ENCODE measurements around the gene L1TD1. TPM values are rescaled to one million over a fixed set of nuclear protein-coding genes. Genes with fewer than 3 reads are reported as not detected.
"Not testable (repeated sequence)": the region's sequence is repeated elsewhere in the genome, so short reads cannot be mapped to it uniquely, and the experiment has no call there.

The L1TD1 gene
- total and polyA plus RNA-seq, 2 experiments from 2014 or later: 283 to 628 TPM

DNA sequence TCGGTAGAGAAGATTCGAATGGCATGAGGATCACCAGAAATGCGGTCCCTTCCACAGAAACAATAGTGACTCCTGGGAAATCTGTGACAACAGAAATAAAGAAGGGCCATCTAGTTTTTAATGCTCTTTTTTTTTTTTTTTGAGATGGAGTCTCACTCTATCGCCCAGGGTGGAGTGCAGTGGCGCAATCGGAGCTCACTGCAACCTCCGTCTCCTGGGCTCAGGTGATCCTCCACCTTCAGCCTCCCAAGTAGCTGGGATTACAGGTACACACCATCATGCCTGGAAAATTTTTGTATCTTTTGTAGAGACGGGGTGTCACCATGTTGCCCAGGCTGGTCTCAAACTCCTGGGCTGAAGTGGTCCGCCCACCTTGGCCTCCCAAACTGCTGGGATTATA, 43.9 kb downstream of the L1TD1 start:
- ATAC-seq: no peak
- Histone ChIP-seq H3K4me1 (ENCODE audit: insufficient read depth) (peaks cover 42% of the 10 kb centered on the region), H3K79me2 (replicated peaks; ENCODE audit: insufficient read depth) (no peaks in the 10 kb centered on the region), H3K9me2 (ENCODE audit: insufficient read depth) (no peaks in the 10 kb centered on the region), H3K4me2 (no peak overlapping the region), H3K27me3 (ENCODE audit: insufficient read depth) (no peaks in the 10 kb centered on the region), H3K4me3 (no peak overlapping the region), H2AFZ (no peak overlapping the region), H3K36me3 (ENCODE audit: insufficient read depth) (no peaks in the 10 kb centered on the region), H3F3A (replicated peaks; ENCODE audit: low read depth) (peaks cover 17% of the 10 kb centered on the region; the same call in 1 of the 2 replicates), H4K20me1 (replicated peaks; ENCODE audit: insufficient read depth) (no peaks in the 10 kb centered on the region), H3K27ac (ENCODE audit: low read depth) (no peak overlapping the region)
- no peak for DNase-seq (ENCODE audit: low spot score)
- Mint-ChIP-seq H3K36me3 (ENCODE audit: low read depth) (no peaks in the 10 kb centered on the region), H3K9me3 (peaks cover 1% of the 10 kb centered on the region; the same call in 2 of the 3 replicates), H3K27me3 (ENCODE audit: insufficient read depth, low read depth, poor library complexity) (peaks cover 15% of the 10 kb centered on the region), H3K4me1 (peaks cover 35% of the 10 kb centered on the region), H3K27ac (no peak overlapping the region), H3K4me3 (no peak overlapping the region)
- TF ChIP-seq CREB1 (CRISPR knock-in tag; IDR thresholded peaks at IDR 0.05; ENCODE audit: low read depth): no peak
- TF ChIP-seq, protein P1, sequence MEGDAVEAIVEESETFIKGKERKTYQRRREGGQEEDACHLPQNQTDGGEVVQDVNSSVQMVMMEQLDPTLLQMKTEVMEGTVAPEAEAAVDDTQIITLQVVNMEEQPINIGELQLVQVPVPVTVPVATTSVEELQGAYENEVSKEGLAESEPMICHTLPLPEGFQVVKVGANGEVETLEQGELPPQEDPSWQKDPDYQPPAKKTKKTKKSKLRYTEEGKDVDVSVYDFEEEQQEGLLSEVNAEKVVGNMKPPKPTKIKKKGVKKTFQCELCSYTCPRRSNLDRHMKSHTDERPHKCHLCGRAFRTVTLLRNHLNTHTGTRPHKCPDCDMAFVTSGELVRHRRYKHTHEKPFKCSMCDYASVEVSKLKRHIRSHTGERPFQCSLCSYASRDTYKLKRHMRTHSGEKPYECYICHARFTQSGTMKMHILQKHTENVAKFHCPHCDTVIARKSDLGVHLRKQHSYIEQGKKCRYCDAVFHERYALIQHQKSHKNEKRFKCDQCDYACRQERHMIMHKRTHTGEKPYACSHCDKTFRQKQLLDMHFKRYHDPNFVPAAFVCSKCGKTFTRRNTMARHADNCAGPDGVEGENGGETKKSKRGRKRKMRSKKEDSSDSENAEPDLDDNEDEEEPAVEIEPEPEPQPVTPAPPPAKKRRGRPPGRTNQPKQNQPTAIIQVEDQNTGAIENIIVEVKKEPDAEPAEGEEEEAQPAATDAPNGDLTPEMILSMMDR (conservative IDR thresholded peaks at IDR 0.05; ENCODE audit: low read depth in 2 of 2): no peak
- no peak for TF ChIP-seq EZH2phosphoT487 (IDR thresholded peaks at IDR 0.05; ENCODE audit: unreplicated experiment)
- no peak for TF ChIP-seq JUNB (IDR thresholded peaks at IDR 0.05; ENCODE audit: unreplicated experiment)
- no peak for TF ChIP-seq ZNF331 (CRISPR knock-in tag; IDR thresholded peaks at IDR 0.05; ENCODE audit: low read depth)
- TF ChIP-seq, protein P2, sequence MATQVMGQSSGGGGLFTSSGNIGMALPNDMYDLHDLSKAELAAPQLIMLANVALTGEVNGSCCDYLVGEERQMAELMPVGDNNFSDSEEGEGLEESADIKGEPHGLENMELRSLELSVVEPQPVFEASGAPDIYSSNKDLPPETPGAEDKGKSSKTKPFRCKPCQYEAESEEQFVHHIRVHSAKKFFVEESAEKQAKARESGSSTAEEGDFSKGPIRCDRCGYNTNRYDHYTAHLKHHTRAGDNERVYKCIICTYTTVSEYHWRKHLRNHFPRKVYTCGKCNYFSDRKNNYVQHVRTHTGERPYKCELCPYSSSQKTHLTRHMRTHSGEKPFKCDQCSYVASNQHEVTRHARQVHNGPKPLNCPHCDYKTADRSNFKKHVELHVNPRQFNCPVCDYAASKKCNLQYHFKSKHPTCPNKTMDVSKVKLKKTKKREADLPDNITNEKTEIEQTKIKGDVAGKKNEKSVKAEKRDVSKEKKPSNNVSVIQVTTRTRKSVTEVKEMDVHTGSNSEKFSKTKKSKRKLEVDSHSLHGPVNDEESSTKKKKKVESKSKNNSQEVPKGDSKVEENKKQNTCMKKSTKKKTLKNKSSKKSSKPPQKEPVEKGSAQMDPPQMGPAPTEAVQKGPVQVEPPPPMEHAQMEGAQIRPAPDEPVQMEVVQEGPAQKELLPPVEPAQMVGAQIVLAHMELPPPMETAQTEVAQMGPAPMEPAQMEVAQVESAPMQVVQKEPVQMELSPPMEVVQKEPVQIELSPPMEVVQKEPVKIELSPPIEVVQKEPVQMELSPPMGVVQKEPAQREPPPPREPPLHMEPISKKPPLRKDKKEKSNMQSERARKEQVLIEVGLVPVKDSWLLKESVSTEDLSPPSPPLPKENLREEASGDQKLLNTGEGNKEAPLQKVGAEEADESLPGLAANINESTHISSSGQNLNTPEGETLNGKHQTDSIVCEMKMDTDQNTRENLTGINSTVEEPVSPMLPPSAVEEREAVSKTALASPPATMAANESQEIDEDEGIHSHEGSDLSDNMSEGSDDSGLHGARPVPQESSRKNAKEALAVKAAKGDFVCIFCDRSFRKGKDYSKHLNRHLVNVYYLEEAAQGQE (IDR thresholded peaks at IDR 0.05; ENCODE audit: unreplicated experiment): no peak

GRCh38 chr1:62239652-62240403, 45.2 kb downstream of the L1TD1 start:
- not testable (repeated sequence) for H3K27me3 ChIP-seq (ENCODE audit: insufficient read depth); ATAC-seq; H3K4me3 Mint-ChIP-seq; DNase-seq (ENCODE audit: low spot score); H3K36me3 ChIP-seq (ENCODE audit: insufficient read depth); H3K36me3 Mint-ChIP-seq (ENCODE audit: low read depth); H3K4me2 ChIP-seq; H3K27ac Mint-ChIP-seq; H3K9me2 ChIP-seq (ENCODE audit: insufficient read depth); H3F3A ChIP-seq (replicated peaks; ENCODE audit: low read depth); H3K79me2 ChIP-seq (replicated peaks; ENCODE audit: insufficient read depth); H2AFZ ChIP-seq; H3K4me3 ChIP-seq; H3K27ac ChIP-seq (ENCODE audit: low read depth); H4K20me1 ChIP-seq (replicated peaks; ENCODE audit: insufficient read depth)
- H3K4me1 Mint-ChIP-seq: peaks cover 26% of the 10 kb centered on the region
- peaks cover 12% of the 10 kb centered on the region for H3K27me3 Mint-ChIP-seq (ENCODE audit: insufficient read depth, low read depth, poor library complexity)
- H3K4me1 ChIP-seq (ENCODE audit: insufficient read depth): peaks cover 28% of the 10 kb centered on the region
- peaks cover 12% of the 10 kb centered on the region; the same call in 2 of the 3 replicates for H3K9me3 Mint-ChIP-seq

Measured in GM23338 (cell line).